NOMO-1 treated with DMSO at 0.1 percent for 48 hours (cell line): ENCODE measurements around the gene MICAL2.

Experiments used
- DNase-seq: peaks from one replicate; lab custom pipeline; 2025; ENCODE audit not compliant: unreplicated experiment; lab: John Stamatoyannopoulos, UW

MICAL2 gene

DNA sequence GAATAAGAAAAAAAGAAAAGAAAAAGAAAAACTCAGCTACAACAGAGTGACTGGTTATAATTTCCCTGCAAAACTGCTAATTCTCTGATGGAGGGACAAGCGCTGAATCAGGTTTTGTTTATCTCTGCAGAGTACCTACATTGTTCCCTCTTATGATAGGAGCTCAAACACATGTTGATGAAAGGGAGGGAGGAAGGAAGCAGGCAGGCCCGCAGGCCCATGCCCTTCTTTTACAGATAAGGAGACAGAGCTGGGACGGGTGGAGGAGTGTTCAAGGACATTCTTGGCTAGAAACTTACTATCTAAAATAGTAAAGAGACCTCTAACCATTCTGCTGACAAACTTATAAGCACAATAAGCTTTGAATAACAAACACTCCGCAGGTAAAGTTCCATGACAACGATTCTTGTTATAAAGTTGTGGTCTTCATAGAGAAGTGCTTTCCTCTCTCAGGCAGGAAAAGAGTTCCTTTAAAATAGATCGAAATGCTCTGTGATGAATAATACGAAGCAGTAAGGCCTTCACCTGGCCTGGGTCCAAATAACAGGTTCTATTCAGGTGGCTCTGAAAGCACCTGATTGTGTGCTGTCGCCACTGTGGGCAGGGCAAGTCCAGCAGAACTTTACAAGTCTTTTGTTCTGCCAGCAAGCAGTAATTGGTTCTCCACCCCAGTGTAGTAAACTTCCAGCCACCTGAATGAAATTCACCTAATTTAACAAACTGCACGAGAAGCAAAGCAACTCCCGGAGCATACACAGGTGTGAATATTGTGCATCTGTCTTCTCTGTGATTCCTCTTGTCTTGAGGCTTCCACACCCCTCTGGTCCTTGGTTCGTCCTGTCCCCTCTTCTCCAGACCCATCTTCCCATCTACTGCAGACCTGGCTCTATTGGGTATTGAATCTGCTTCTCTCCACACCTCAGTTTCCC is 15.3 kb upstream of the MICAL2 start:
- DNase-seq: no peak

- no peak for DNase-seq
Measured at GRCh38 chr11:12097219-12097618, 13.2 kb upstream of the MICAL2 start.

DNA sequence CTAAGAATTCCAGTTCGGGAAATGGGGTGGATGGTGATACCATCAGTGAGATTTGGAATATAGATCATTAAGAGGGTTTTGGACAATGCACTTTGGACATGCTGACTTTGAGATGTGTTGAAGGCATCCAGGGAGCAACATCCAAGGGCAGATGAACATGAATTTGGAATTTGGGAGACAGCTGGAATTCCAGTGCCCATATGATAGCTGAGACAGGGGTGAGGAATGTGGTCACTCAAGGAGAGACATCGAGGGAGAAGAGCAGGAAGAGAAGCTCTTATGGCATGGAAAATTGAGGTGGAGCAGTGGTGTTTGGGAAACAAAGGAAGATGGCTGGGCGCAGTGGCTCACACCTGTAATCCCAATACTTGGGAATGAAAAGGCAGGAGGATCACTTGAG is 11.8 kb upstream of the MICAL2 start:
- no peak for DNase-seq

DNA sequence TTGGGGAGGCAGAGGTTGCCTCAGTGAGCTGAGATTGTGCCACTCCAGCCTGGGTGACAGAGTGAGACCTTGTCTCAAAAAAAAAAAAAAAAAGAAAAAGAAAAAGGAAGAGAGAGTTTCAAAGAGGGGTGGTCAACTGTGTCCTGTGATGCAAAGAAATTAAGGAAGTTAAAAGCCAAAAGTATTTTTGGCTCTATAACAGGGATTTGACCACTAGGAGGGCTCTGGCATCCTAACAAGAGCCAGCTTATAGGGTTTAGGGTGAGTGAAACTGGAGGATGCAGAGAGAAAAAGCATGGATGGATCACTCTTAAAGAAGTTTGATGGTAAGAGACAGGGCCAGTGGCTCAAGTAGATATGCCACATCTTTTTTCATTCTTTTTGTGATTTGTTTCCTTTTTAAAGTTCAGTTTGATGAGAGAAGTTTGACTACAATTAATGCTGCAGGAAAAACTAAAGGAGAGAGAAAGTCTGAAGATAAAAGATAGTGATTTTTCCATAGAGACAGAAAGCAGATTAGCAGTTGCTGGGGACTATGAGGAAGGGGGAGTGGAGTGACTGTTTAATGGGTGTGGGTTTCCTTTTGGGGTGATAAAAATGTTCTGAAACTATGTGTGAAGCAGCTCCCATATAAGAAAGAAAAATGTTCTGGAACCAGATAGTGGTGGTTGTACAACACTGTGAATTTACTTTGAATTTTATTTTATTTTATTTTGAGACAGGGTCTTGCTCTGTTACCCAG is 11.1 kb upstream of the MICAL2 start:
- DNase-seq: peak; percentile 54

- DNase-seq: no peak
Measured at GRCh38 chr11:12100429-12100828, 10.0 kb upstream of the MICAL2 start.

DNA sequence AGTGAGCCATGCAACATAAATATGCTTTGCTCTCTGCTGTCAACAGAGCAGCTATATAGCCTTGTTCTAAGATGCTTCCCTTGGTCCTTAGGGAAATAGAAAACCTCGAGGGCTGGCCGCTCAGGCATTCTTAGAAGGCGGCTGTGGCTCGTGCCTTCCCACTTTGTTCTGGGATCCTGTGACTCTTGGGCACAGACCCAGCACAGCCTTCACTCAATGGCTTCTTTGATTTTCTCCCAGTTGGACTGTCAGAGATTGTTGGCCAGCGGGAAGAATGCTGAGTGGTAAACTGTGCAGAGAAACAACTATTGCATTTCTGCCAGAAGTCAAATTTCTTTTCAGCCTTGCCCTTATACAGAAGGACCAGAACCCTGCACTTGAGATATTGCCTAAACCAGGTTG is 9.5 kb upstream of the MICAL2 start:
- no peak for DNase-seq

DNA sequence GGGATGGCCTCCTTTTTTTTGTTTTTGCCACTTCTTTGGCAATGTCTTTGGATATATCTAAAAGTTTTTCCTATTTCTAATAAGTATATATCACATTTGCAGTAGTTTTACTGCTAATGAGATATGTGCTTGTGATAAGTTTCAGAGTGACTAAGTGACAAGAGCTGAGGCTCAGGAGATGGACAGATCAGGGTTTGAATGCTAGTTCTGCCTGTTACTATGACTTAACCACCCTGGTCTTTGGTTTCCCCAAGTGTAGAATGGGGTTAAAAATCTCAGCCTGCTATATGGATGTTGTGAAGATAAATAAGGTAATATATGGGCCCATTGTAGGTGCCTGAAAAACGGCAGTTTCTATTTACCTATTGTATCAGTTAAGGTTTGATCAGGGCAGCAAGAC is 9.1 kb upstream of the MICAL2 start:
- DNase-seq: no peak

- DNase-seq: no peak
Measured at GRCh38 chr11:12102588-12103410, 7.6 kb upstream of the MICAL2 start.

- no peak for DNase-seq
Measured at GRCh38 chr11:12103411-12104225, 6.8 kb upstream of the MICAL2 start.

DNA sequence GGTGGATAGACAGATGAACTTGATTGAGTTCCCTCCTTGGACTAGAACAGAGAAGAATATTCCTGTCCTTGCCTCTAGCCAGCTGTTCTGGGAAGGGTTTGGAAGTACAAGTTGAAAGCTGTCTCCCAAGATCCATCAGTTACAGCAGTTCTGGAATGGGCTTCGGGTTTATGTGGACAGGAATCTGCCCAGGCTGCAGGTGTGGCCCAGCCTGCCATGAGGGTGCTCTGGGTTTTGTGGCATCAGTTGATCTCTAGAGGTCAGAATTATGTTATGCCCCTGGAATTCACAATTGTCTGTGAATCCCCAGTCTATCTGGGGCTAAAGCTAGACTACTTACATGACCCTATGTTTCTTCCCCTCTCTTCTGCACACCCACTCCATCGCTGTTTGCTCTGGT is 4.9 kb upstream of the MICAL2 start:
- no peak for DNase-seq

DNA sequence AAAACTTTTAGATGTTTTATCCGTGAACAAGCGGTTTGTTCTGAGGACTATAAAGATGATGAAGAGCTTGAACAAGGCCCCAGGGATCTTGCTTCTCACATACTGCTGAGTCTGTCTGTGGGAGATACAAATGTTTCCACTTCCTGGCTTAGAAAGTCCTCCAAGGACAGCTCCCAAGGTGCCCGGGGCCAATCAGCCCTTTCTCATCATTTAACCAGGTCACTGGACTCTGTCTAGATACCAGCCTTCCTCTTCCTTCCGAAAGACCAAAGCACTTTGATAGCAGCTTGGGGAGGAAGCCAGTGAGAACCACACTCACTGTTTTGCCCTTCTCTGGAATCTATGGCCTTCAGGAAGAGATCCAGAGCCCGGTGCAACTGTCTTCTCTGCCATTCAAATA is 4.3 kb upstream of the MICAL2 start:
- no peak for DNase-seq

GRCh38 chr11:12106501-12106900 is 3.9 kb upstream of the MICAL2 start:
- no peak for DNase-seq

- DNase-seq: no peak
Measured at GRCh38 chr11:12108875-12109453, 1.4 kb upstream of the MICAL2 start.

- no peak for DNase-seq
Measured at GRCh38 chr11:12109591-12110196, 696 bp upstream of the MICAL2 start.

GRCh38 chr11:12110714-12111548 is 541 bp downstream of the MICAL2 start:
- peak; percentile 52 for DNase-seq

DNA sequence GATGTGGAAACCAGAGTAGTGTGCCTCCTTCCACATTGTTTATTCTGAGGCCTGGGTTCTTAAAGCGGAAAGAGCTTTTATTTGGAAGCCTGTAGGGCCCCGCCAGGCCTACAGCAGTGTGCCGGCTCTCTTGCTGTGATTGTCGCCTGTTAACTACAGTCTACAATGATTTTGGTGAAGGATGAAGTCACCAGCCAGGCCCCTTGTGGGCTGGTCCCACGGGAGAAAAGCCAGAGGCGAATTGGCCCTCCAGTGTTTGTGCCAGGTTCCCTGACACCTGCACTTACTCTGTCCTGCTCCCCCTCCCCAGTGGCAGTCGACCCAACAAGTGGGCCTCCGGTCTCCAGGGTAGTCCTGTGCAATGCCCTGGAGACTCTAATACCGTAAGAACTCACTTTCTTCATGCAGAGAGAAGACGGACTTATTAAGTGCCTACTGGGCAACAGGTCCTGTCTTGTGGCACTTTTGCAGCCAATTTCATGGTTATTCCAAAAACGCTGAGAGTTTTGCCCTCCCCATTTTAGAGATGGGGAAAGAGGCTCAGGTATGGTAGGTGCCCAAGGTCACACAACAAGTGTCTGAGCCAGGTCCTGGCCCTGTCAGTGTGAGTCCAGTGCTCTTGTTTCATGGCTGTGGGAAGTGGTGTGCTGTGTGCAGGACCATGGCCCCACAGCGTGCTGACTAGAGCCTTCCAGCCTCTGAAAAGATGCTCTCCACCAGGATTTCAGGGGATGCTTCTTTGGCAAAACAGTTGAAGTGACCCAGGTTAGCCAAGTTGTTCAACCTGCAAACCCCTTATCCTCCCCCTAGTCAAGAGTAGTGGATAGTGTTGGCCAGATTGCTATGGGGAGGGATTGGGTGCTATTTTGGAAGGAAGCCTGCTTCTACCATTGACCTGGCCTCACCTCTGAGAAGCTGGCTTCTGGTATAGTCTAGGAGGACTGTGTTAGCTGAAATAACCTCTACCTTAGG is 1.4 kb downstream of the MICAL2 start:
- no peak for DNase-seq

- no peak for DNase-seq
Measured at GRCh38 chr11:12112750-12113149, 2.4 kb downstream of the MICAL2 start.

DNA sequence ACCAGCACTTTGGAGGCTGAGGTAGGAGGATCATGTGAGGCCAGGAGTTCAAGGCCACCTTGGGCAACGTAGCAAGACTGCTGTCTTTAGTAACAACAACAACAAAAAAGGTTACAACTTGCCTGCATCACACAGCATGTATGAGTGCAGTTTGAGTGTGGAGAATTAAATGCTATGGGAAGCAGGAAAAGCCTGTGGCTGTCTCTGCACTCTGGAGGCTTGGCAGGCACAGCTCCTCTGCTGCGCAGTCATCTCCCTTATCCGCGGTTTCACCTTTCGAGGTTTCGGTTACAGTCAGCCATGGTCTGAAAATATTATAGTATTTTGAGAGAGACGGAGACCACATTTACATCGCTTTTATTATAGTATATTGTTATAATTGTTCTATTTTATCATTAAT is 2.9 kb downstream of the MICAL2 start:
- no peak for DNase-seq
